ENCODE data around the gene LRRC4C. TPM values are rescaled to one million over a fixed set of nuclear protein-coding genes. Genes with fewer than 3 reads are reported as not detected.

Gene LRRC4C
- total RNA-seq, 1 donor from 2014 or later = 16.9 TPM

GRCh38 chr11:41245704-41246398 is 213.6 kb downstream of the LRRC4C start:
- Mint-ChIP-seq H3K36me3 (no peaks in the 10 kb centered on the region), H3K4me1 (no peaks in the 10 kb centered on the region), H3K27me3 (ENCODE audit: low read depth) (peaks cover 14% of the 10 kb centered on the region), H3K27ac (no peak overlapping the region), H3K4me3 (no peak overlapping the region), H3K9me3 (no peaks in the 10 kb centered on the region)
- TF ChIP-seq CTCF (IDR thresholded peaks at IDR 0.05; ENCODE audit: unreplicated experiment) = no peak
- DNase-seq (ENCODE audit: low spot score in 2 of 2, unreplicated experiment in 2 of 2) = no peak

- TF ChIP-seq CTCF (IDR thresholded peaks at IDR 0.05; ENCODE audit: unreplicated experiment) = no peak
- H3K4me1 Mint-ChIP-seq = no peaks in the 10 kb centered on the region
- no peak overlapping the region for H3K27ac Mint-ChIP-seq
- no peak overlapping the region for H3K4me3 Mint-ChIP-seq
- peaks cover 18% of the 10 kb centered on the region for H3K27me3 Mint-ChIP-seq (ENCODE audit: low read depth)
- H3K9me3 Mint-ChIP-seq = no peaks in the 10 kb centered on the region
- no peaks in the 10 kb centered on the region for H3K36me3 Mint-ChIP-seq
- DNase-seq (ENCODE audit: low spot score in 2 of 2, unreplicated experiment in 2 of 2) = no peak
These were observed 214.3 kb downstream of the LRRC4C start for GRCh38 chr11:41245184-41245583.

- Mint-ChIP-seq H3K9me3 (no peaks in the 10 kb centered on the region), H3K4me3 (no peak overlapping the region), H3K36me3 (no peaks in the 10 kb centered on the region), H3K27me3 (ENCODE audit: low read depth) (peaks cover 21% of the 10 kb centered on the region), H3K4me1 (peaks cover 7% of the 10 kb centered on the region), H3K27ac (no peak overlapping the region)
- TF ChIP-seq CTCF (IDR thresholded peaks at IDR 0.05; ENCODE audit: unreplicated experiment) = no peak
- DNase-seq (ENCODE audit: low spot score in 2 of 2, unreplicated experiment in 2 of 2) = no peak
These were observed 222.1 kb downstream of the LRRC4C start for GRCh38 chr11:41237382-41237781.

GRCh38 chr11:41235668-41236067 is 223.8 kb downstream of the LRRC4C start:
- Mint-ChIP-seq H3K27me3 (ENCODE audit: low read depth) (peaks cover 17% of the 10 kb centered on the region), H3K4me3 (no peak overlapping the region), H3K27ac (no peak overlapping the region), H3K36me3 (no peaks in the 10 kb centered on the region), H3K4me1 (peaks cover 7% of the 10 kb centered on the region), H3K9me3 (no peaks in the 10 kb centered on the region)
- no peak for TF ChIP-seq CTCF (IDR thresholded peaks at IDR 0.05; ENCODE audit: unreplicated experiment)
- DNase-seq (ENCODE audit: low spot score in 2 of 2, unreplicated experiment in 2 of 2) = no peak

- TF ChIP-seq CTCF (IDR thresholded peaks at IDR 0.05; ENCODE audit: unreplicated experiment) = no peak
- no peak overlapping the region for H3K27ac Mint-ChIP-seq
- no peak overlapping the region for H3K4me3 Mint-ChIP-seq
- H3K4me1 Mint-ChIP-seq = peaks cover 5% of the 10 kb centered on the region
- no peak for DNase-seq (ENCODE audit: low spot score in 2 of 2, unreplicated experiment in 2 of 2)
- no peaks in the 10 kb centered on the region for H3K36me3 Mint-ChIP-seq
- H3K27me3 Mint-ChIP-seq (ENCODE audit: low read depth) = peaks cover 2% of the 10 kb centered on the region
- H3K9me3 Mint-ChIP-seq = peaks cover 6% of the 10 kb centered on the region
These were observed 233.4 kb downstream of the LRRC4C start for GRCh38 chr11:41225856-41226633.

Data from mesothelial cell of epicardium (in vitro differentiated cells).